ENCODE measurements around the gene TLX2. TPM values are rescaled to one million over a fixed set of nuclear protein-coding genes. Genes with fewer than 3 reads are reported as not detected.

TLX2 gene
- total and polyA plus RNA-seq, 2 of the 13 experiments (the other 11 are each of a cell fraction or from before 2014, with no cell fraction given), result 0.05 to 0.20 TPM

GRCh38 chr2:74507926-74508520 lies 6.2 kb upstream of the TLX2 start (continued):
- TF ChIP-seq ZNF260 (CRISPR knock-in tag; IDR thresholded peaks at IDR 0.05; ENCODE audit: borderline replicate concordance, low read depth), result no peak
- no peak for TF ChIP-seq PCBP2 (optimal IDR thresholded peaks at IDR 0.05; ENCODE audit: low read depth, low read length, poor library complexity, severe bottlenecking)
- no peak for TF ChIP-seq ZFP36 (IDR thresholded peaks at IDR 0.05; ENCODE audit: borderline replicate concordance, low read depth, low read length, partially characterized antibody)
- TF ChIP-seq, protein P1, sequence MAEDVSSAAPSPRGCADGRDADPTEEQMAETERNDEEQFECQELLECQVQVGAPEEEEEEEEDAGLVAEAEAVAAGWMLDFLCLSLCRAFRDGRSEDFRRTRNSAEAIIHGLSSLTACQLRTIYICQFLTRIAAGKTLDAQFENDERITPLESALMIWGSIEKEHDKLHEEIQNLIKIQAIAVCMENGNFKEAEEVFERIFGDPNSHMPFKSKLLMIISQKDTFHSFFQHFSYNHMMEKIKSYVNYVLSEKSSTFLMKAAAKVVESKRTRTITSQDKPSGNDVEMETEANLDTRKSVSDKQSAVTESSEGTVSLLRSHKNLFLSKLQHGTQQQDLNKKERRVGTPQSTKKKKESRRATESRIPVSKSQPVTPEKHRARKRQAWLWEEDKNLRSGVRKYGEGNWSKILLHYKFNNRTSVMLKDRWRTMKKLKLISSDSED (CRISPR knock-in tag; IDR thresholded peaks at IDR 0.05), result no peak
- TF ChIP-seq, protein P2, sequence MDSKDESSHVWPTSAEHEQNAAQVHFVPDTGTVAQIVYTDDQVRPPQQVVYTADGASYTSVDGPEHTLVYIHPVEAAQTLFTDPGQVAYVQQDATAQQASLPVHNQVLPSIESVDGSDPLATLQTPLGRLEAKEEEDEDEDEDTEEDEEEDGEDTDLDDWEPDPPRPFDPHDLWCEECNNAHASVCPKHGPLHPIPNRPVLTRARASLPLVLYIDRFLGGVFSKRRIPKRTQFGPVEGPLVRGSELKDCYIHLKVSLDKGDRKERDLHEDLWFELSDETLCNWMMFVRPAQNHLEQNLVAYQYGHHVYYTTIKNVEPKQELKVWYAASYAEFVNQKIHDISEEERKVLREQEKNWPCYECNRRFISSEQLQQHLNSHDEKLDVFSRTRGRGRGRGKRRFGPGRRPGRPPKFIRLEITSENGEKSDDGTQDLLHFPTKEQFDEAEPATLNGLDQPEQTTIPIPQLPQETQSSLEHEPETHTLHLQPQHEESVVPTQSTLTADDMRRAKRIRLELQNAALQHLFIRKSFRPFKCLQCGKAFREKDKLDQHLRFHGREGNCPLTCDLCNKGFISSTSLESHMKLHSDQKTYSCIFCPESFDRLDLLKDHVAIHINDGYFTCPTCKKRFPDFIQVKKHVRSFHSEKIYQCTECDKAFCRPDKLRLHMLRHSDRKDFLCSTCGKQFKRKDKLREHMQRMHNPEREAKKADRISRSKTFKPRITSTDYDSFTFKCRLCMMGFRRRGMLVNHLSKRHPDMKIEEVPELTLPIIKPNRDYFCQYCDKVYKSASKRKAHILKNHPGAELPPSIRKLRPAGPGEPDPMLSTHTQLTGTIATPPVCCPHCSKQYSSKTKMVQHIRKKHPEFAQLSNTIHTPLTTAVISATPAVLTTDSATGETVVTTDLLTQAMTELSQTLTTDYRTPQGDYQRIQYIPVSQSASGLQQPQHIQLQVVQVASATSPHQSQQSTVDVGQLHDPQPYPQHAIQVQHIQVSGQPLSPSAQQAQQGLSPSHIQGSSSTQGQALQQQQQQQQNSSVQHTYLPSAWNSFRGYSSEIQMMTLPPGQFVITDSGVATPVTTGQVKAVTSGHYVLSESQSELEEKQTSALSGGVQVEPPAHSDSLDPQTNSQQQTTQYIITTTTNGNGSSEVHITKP (CRISPR knock-in tag; IDR thresholded peaks at IDR 0.05; ENCODE audit: low read depth), result 0 out of 2 replicates have a peak, but pooled peaks have one; percentile 15
- TF ChIP-seq CHD4 (IDR thresholded peaks at IDR 0.05; ENCODE audit: borderline replicate concordance, low read length), result 0 out of 2 replicates have a peak, but pooled peaks have one; percentile 45
- no peak for TF ChIP-seq MXD1 (CRISPR knock-in tag; IDR thresholded peaks at IDR 0.05)
- TF ChIP-seq MTA3 (CRISPR knock-in tag; IDR thresholded peaks at IDR 0.05), result no peak
- no peak for TF ChIP-seq MBD4 (IDR thresholded peaks at IDR 0.05; ENCODE audit: borderline replicate concordance, low read length)
- 0 out of 2 replicates have a peak, but pooled peaks have one; percentile 4 for TF ChIP-seq FOXC1 (CRISPR knock-in tag; IDR thresholded peaks at IDR 0.05; ENCODE audit: borderline replicate concordance)
- peak; percentile 43; the same call in 1 of the 2 replicates for TF ChIP-seq RXRA (CRISPR knock-in tag; IDR thresholded peaks at IDR 0.05)
- no peak for TF ChIP-seq ZNF446 (CRISPR knock-in tag; IDR thresholded peaks at IDR 0.05)
- TF ChIP-seq ZNF577 (CRISPR knock-in tag; IDR thresholded peaks at IDR 0.05; ENCODE audit: borderline replicate concordance, low read depth), result no peak
- no peak for TF ChIP-seq TBL1XR1 (IDR thresholded peaks at IDR 0.05; ENCODE audit: borderline replicate concordance, low read length, partially characterized antibody)
- no peak for TF ChIP-seq ZNF256 (CRISPR knock-in tag; conservative IDR thresholded peaks at IDR 0.05)
- TF ChIP-seq PCBP1 (IDR thresholded peaks at IDR 0.05; ENCODE audit: borderline replicate concordance, low read depth, low read length), result 0 out of 2 replicates have a peak, but pooled peaks have one; percentile 16

All from HepG2 (cell line).